Panc1 (cell line): ENCODE measurements around the gene DBH. TPM values are rescaled to one million over a fixed set of nuclear protein-coding genes. Genes with fewer than 3 reads are reported as not detected.

Experiments
- ATAC-seq: fragments of 200-7000 bp; cut with Tn5 transposase; 2 replicates; pipeline ENCODE4 v1.9.1; 2020; ENCODE audit warnings: mild to moderate bottlenecking, moderate library complexity
- BruUV-seq: library from RNA; stranded (reverse); fragments of 400-500 nt; replicated peaks from 2 replicates; lab custom pipeline; 2021; lab: Mats Ljungman, UMichigan
- CTCF ChIA-PET: fragments of 300-600 bp; sonication (Branson Sonifier 250); formaldehyde crosslinking; loops from one replicate; lab custom pipeline; 2022; ENCODE audit warnings: antibody characterized with exemption; lab: Charles Lee
- POLR2A ChIA-PET: fragments of 300-600 bp; sonication (Branson Sonifier 250); formaldehyde crosslinking; loops from one replicate; lab custom pipeline; 2022; ENCODE audit warnings: antibody characterized with exemption; lab: Charles Lee
- DNase-seq: peaks from one replicate; pipeline ENCODE4 v3.0.0-alpha.2; 2010; ENCODE audit warnings: low read depth, low spot score
- H3K27ac ChIP-seq: 2 replicates; pipeline ENCODE4 v1.5.1; 2011; ENCODE audit warnings: mild to moderate bottlenecking, low read length, inconsistent platforms
- H3K27me3 ChIP-seq: fragments of 200-500 bp; sonication (Bioruptor generic); 2 replicates; pipeline ENCODE4 v1.6.0; 2014; ENCODE audit warnings: low read length, inconsistent platforms; ENCODE audit not compliant: control insufficient read depth, insufficient read depth
- H3K36me3 ChIP-seq: fragments of 200-500 bp; sonication (Bioruptor generic); 2 replicates; pipeline ENCODE4 v1.5.1; 2014; ENCODE audit warnings: inconsistent platforms, mild to moderate bottlenecking, low read length, moderate library complexity; ENCODE audit not compliant: control insufficient read depth, insufficient read depth
- H3K4me1 ChIP-seq: 2 replicates; pipeline ENCODE4 v1.5.1; 2011; ENCODE audit warnings: inconsistent platforms, mild to moderate bottlenecking, low read length, moderate library complexity; ENCODE audit not compliant: control insufficient read depth, insufficient read depth
- H3K4me3 ChIP-seq, 2 experiments: 2 replicates each; pipeline ENCODE4 v1.5.1; 2011 to 2012; ENCODE audit warnings: low read depth in 2 of 2, low read length in 2 of 2, mild to moderate bottlenecking in 2 of 2, inconsistent platforms in 1 of 2, moderate library complexity in 1 of 2
- H3K9me3 ChIP-seq: fragments of 200-500 bp; sonication (Bioruptor generic); 2 replicates; pipeline ENCODE4 v1.5.1; 2014; ENCODE audit warnings: low read depth, mild to moderate bottlenecking, inconsistent platforms, low read length, moderate library complexity; ENCODE audit not compliant: control insufficient read depth, insufficient read depth
- POLR2AphosphoS5 ChIP-seq: IDR thresholded peaks from 2 replicates; pipeline ENCODE4 v1.6.1; 2012; ENCODE audit warnings: mild to moderate bottlenecking, low read depth, low read length, moderate library complexity
- SIN3A ChIP-seq: IDR thresholded peaks from 2 replicates; pipeline ENCODE4 v1.6.1; 2012; ENCODE audit warnings: low read depth, mild to moderate bottlenecking, low read length, moderate library complexity, borderline replicate concordance; ENCODE audit not compliant: insufficient read depth
- TCF7L2 ChIP-seq: IDR thresholded peaks from 2 replicates; pipeline ENCODE4 v1.6.1; 2011; ENCODE audit warnings: mild to moderate bottlenecking, low read depth, low read length, inconsistent platforms
- in situ Hi-C: cut with HindIII; loops from 2 replicates; pipeline ENCODE4 v1.10.0; 2016; ENCODE audit warnings: low sequenced_read_pairs, low pct_unique_long_range_greater_than_20kb
- intact Hi-C: fragments of 100-400 bp; cut with micrococcal nuclease; formaldehyde crosslinking; loops from one replicate; pipeline ENCODE4 v1.10.0; 2022; ENCODE audit not compliant: unreplicated experiment
- total RNA-seq: library from RNA; stranded (reverse); gene quantifications from one replicate; pipeline ENCODE4 v1.2.1, GENCODE V29; 2021; ENCODE audit not compliant: unreplicated experiment
- TF ChIP-seq, protein P1 (sequence below), 2 experiments: IDR thresholded peaks; 2 replicates each; pipeline ENCODE4 v1.6.1; 2011 to 2012; ENCODE audit warnings: low read depth in 2 of 2, control low read depth in 1 of 2, low read length in 1 of 2, mild to moderate bottlenecking in 1 of 2, moderate library complexity in 1 of 2; ENCODE audit not compliant: insufficient read depth in 1 of 2
- TF ChIP-seq, protein P2 (sequence below): fragments of 450-650 bp; IDR thresholded peaks from 2 replicates; pipeline ENCODE4 v1.5.1; 2017; ENCODE audit warnings: mild to moderate bottlenecking

Gene DBH
- total RNA-seq, 1 experiment from 2014 or later: not detected

DNA sequence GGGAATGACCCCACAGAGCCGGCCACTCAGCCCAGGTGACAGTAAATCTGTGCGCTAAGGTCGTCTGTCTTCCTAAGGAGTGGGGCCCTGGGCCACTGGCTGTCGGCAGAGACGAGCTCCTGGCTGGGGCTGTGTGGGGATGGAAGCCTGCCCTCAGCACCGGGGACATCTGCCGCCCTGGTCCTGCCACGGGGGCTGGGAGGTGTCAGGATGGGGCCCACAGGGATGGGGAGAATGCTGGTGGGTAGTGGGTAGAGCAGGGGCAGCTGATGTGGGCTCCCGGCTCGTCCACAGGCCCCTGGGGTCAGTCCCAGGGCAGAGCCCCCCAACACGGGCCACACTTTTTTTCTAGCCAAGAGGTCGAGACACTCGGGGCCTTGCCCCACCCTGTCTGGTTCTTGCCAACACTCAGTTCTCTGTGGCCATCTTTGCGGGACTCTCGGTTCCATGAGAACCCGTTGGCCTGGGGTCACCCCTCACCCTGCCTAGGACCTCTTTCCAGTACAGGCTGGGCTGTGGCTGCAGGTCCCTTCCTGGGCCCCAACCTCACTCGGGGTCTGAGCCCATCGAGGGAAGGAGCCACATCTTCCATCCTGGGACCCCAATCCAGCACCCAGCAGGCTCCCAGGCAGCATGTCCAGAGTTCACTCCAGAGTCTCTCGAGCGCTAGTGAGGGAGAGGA, 45.0 kb downstream of the DBH start:
- in situ Hi-C loops: no loop called here
- H3K36me3 ChIP-seq: no peaks in the 10 kb centered on the region
- H3K4me3 ChIP-seq: no peak overlapping the region
- no peaks in the 10 kb centered on the region for H3K27me3 ChIP-seq
- H3K4me1 ChIP-seq: no peaks in the 10 kb centered on the region
- TF ChIP-seq, protein P1, sequence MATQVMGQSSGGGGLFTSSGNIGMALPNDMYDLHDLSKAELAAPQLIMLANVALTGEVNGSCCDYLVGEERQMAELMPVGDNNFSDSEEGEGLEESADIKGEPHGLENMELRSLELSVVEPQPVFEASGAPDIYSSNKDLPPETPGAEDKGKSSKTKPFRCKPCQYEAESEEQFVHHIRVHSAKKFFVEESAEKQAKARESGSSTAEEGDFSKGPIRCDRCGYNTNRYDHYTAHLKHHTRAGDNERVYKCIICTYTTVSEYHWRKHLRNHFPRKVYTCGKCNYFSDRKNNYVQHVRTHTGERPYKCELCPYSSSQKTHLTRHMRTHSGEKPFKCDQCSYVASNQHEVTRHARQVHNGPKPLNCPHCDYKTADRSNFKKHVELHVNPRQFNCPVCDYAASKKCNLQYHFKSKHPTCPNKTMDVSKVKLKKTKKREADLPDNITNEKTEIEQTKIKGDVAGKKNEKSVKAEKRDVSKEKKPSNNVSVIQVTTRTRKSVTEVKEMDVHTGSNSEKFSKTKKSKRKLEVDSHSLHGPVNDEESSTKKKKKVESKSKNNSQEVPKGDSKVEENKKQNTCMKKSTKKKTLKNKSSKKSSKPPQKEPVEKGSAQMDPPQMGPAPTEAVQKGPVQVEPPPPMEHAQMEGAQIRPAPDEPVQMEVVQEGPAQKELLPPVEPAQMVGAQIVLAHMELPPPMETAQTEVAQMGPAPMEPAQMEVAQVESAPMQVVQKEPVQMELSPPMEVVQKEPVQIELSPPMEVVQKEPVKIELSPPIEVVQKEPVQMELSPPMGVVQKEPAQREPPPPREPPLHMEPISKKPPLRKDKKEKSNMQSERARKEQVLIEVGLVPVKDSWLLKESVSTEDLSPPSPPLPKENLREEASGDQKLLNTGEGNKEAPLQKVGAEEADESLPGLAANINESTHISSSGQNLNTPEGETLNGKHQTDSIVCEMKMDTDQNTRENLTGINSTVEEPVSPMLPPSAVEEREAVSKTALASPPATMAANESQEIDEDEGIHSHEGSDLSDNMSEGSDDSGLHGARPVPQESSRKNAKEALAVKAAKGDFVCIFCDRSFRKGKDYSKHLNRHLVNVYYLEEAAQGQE (IDR thresholded peaks at IDR 0.05; ENCODE audit: insufficient read depth in 1 of 2, low read depth in 2 of 2, low read length in 1 of 2): no peak
- no peak for TF ChIP-seq POLR2AphosphoS5
- TF ChIP-seq SIN3A: no peak
- TF ChIP-seq, protein P2, sequence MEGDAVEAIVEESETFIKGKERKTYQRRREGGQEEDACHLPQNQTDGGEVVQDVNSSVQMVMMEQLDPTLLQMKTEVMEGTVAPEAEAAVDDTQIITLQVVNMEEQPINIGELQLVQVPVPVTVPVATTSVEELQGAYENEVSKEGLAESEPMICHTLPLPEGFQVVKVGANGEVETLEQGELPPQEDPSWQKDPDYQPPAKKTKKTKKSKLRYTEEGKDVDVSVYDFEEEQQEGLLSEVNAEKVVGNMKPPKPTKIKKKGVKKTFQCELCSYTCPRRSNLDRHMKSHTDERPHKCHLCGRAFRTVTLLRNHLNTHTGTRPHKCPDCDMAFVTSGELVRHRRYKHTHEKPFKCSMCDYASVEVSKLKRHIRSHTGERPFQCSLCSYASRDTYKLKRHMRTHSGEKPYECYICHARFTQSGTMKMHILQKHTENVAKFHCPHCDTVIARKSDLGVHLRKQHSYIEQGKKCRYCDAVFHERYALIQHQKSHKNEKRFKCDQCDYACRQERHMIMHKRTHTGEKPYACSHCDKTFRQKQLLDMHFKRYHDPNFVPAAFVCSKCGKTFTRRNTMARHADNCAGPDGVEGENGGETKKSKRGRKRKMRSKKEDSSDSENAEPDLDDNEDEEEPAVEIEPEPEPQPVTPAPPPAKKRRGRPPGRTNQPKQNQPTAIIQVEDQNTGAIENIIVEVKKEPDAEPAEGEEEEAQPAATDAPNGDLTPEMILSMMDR: no peak
- TF ChIP-seq TCF7L2: no peak
- H3K27ac ChIP-seq: no peak overlapping the region
- ChIA-PET CTCF (interaction anchor here (0.6 kb wide), 1 partner anchor 22 kb away, joined by 4 read pairs; no protein-coding TSS in a partner anchor), POLR2A (interaction anchor here (0.6 kb wide), 1 partner anchor 285 kb away, joined by 3 read pairs; no protein-coding TSS in a partner anchor)
- DNase-seq: no peak
- no peak for ATAC-seq
- no peaks in the 10 kb centered on the region for H3K9me3 ChIP-seq
- no TSS peak for BruUV-seq
- intact Hi-C loops: no loop called here

DNA sequence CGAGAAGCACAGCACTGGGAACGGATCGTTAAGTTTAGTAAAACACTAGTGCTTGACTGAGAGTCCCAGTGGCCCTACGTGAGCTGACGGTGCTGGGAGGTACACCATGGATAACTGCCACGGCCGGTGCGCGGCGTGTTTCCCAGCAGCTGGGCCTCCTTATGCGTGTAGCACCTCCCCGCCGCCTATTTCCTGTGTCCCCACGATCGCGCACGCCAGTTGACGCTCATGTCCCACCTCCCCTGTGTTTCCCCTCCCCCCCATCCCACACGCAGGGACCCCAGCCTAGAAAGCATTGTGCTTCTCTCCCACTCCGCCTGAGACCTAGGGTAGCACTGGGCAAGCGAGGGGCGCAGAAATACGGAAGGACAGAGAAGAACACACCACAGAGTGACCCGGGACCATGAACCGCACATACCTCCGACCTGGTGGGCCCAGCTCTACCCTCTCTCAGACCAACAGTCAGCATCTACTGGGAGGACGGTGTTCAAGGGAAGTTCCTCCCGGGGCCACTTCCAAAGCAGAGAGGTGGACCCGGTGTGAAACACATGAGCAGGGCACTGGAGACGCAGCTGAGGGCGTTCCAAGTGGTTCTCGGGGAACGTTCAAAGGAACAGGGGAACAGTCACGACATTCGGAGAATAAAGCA, 45.6 kb downstream of the DBH start:
- TF ChIP-seq, protein P2: no peak
- no peak for TF ChIP-seq TCF7L2
- no peak for TF ChIP-seq SIN3A
- TF ChIP-seq POLR2AphosphoS5: no peak
- TF ChIP-seq, protein P1 (IDR thresholded peaks at IDR 0.05; ENCODE audit: insufficient read depth in 1 of 2, low read depth in 2 of 2, low read length in 1 of 2): no peak
- CTCF ChIA-PET: no interaction called here
- no TSS peak for BruUV-seq

More for the DNA sequence above, 45.6 kb downstream of the DBH start:
- ATAC-seq (no peak), DNase-seq (no peak)
- no peaks in the 10 kb centered on the region for H3K4me1 ChIP-seq
- in situ Hi-C loops: no loop called here
- H3K27ac ChIP-seq: no peak overlapping the region
- H3K27me3 ChIP-seq: no peaks in the 10 kb centered on the region
- POLR2A ChIA-PET: interaction anchor here (0.6 kb wide), 1 partner anchor 285 kb away, joined by 3 read pairs; no protein-coding TSS in a partner anchor
- H3K4me3 ChIP-seq: no peak overlapping the region
- intact Hi-C loops: no loop called here
- H3K9me3 ChIP-seq: no peaks in the 10 kb centered on the region
- no peaks in the 10 kb centered on the region for H3K36me3 ChIP-seq
